Mesodermal cell (in vitro differentiated cells): ENCODE data around the gene CHRD.

Source experiments
- H3K27ac ChIP-seq: 2 replicates; pipeline ENCODE4 v1.7.0; 2013; ENCODE audit warnings: mild to moderate bottlenecking, low read depth, low read length, moderate library complexity; ENCODE audit not compliant: severe bottlenecking
- H3K36me3 ChIP-seq: 2 replicates; pipeline ENCODE4 v1.7.1; 2013; ENCODE audit warnings: mild to moderate bottlenecking, low read length, moderate library complexity; ENCODE audit not compliant: control insufficient read depth, insufficient read depth
- H3K4me1 ChIP-seq: one replicate; pipeline ENCODE4 v1.7.1; 2013; ENCODE audit warnings: mild to moderate bottlenecking, low read length; ENCODE audit not compliant: insufficient read depth, control insufficient read depth, poor library complexity, severe bottlenecking
- H3K4me3 ChIP-seq: 2 replicates; pipeline ENCODE4 v1.7.0; 2013; ENCODE audit warnings: low read length, control low read depth, mild to moderate bottlenecking; ENCODE audit not compliant: insufficient read depth, poor library complexity, severe bottlenecking; ENCODE audit errors: extremely low read depth
- H3K9me3 ChIP-seq: 2 replicates; pipeline ENCODE4 v1.7.1; 2013; ENCODE audit warnings: mild to moderate bottlenecking, low read length, moderate library complexity; ENCODE audit not compliant: control insufficient read depth
- WGBS, 2 experiments: methylation state at CpG; one replicate each; pipeline ENCODE4 v1.1.5; 2013; ENCODE audit warnings: missing lambda C conversion rate in 2 of 2; ENCODE audit not compliant: insufficient coverage in 2 of 2; 5-methylcytosine and 5-hydroxymethylcytosine counted together

CHRD gene

GRCh38 chr3:184386047-184386806 is 6.4 kb downstream of the CHRD start:
- Histone ChIP-seq H3K36me3 (no peaks in the 10 kb centered on the region), H3K4me1 (peaks cover 1% of the 10 kb centered on the region), H3K9me3 (no peaks in the 10 kb centered on the region), H3K4me3 (no peak overlapping the region), H3K27ac (no peak overlapping the region)
- 93 to 94% methylated on average over 31 to 37 of the region's 37 CpGs for WGBS, 2 experiments

DNA sequence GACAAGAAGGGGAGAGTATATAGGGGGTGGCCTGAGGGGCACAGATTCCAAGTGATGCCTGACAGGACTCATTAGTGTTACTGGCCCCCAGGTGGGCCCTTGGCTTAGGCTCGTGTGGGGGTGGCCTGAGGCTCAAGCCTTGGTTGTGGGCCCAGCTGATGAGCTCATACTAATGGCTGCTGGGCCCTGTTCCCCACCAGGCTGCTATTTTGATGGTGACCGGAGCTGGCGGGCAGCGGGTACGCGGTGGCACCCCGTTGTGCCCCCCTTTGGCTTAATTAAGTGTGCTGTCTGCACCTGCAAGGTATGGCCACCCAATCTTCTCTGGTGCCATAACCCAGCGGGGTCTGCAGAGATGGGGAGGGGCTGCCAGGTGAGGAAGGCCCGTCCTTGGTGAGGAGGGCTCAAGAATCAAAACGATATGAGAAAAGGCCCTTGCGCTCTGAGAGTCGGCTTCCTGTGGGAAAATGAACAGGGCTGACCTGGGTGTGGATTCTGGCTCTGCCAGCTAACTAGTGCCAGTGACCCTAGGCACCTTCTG is 7.4 kb downstream of the CHRD start:
- Histone ChIP-seq H3K4me3 (no peak overlapping the region), H3K9me3 (no peaks in the 10 kb centered on the region), H3K27ac (no peak overlapping the region), H3K4me1 (no peaks in the 10 kb centered on the region), H3K36me3 (no peaks in the 10 kb centered on the region)
- 90 to 92% methylated on average over 6 to 12 of the region's 12 CpGs for WGBS, 2 experiments

GRCh38 chr3:184388164-184388935 is 8.5 kb downstream of the CHRD start:
- Histone ChIP-seq H3K27ac (no peak overlapping the region), H3K4me3 (no peak overlapping the region), H3K4me1 (no peaks in the 10 kb centered on the region), H3K9me3 (no peaks in the 10 kb centered on the region), H3K36me3 (no peaks in the 10 kb centered on the region)
- 86% methylated on average over 7 of the region's 8 CpGs for WGBS, 2 experiments

DNA sequence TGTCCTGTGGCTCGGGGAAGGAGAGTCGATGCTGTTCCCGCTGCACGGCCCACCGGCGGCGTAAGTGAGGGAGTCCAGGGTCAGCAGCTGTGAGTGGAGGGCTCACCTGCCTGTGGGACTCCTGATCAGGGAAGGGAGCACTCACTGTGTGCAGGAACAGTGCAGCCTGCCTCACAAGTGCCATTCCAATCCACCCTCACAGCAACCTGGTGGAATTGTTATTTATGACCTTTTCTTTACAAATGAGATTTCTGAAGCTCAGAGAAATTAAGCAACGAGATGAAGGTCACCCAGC is 9.0 kb downstream of the CHRD start:
- Histone ChIP-seq H3K36me3 (no peaks in the 10 kb centered on the region), H3K4me3 (no peak overlapping the region), H3K27ac (no peak overlapping the region), H3K9me3 (no peaks in the 10 kb centered on the region), H3K4me1 (no peaks in the 10 kb centered on the region)
- WGBS, 2 experiments = 83 to 91% methylated on average over 8 of the region's 8 CpGs

DNA sequence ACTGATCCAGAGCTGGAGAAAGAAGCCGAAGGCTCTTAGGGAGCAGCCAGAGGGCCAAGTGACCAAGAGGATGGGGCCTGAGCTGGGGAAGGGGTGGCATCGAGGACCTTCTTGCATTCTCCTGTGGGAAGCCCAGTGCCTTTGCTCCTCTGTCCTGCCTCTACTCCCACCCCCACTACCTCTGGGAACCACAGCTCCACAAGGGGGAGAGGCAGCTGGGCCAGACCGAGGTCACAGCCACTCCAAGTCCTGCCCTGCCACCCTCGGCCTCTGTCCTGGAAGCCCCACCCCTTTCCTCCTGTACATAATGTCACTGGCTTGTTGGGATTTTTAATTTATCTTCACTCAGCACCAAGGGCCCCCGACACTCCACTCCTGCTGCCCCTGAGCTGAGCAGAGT is 9.5 kb downstream of the CHRD start:
- Histone ChIP-seq H3K4me1 (no peaks in the 10 kb centered on the region), H3K36me3 (no peaks in the 10 kb centered on the region), H3K27ac (no peak overlapping the region), H3K4me3 (no peak overlapping the region), H3K9me3 (no peaks in the 10 kb centered on the region)
- 48% methylated on average over 2 of the region's 5 CpGs; no CpG with 5 or more reads in 1 of the 2 experiments for WGBS, 2 experiments

DNA sequence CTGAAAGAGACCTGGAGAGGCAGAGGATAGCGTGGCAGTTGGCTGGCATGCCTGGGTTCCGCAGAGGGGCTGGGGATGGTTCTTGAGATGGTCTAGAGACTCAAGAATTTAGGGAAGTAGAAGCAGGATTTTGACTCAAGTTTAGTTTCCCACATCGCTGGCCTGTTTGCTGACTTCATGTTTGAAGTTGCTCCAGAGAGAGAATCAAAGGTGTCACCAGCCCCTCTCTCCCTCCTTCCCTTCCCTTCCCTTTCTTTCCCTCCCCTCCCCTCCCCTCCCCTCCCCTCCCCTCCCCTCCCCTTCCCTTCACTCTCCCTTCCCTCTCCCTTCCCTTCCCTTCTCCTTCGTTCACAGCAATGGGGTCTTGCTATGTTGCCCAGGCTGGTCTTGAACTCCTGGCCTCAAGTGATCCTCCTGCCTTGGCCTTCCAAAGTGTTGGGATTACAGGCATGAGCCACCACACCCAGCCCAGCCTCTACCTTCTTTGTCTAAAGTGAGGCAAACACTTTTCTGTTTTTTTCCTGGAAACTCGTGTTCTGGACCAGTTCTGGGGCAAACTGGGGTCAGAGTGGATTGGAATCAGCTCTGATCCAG is 10.2 kb downstream of the CHRD start:
- Histone ChIP-seq H3K27ac (no peak overlapping the region), H3K4me1 (no peaks in the 10 kb centered on the region), H3K36me3 (no peaks in the 10 kb centered on the region), H3K4me3 (no peak overlapping the region), H3K9me3 (no peaks in the 10 kb centered on the region)
- 85 to 95% methylated on average over 4 of the region's 5 CpGs for WGBS, 2 experiments

GRCh38 chr3:184391266-184391665 is 11.4 kb downstream of the CHRD start:
- H3K4me3 ChIP-seq = no peak overlapping the region
- H3K9me3 ChIP-seq = no peaks in the 10 kb centered on the region
- 89 to 97% methylated on average over 3 of the region's 3 CpGs for WGBS, 2 experiments

DNA sequence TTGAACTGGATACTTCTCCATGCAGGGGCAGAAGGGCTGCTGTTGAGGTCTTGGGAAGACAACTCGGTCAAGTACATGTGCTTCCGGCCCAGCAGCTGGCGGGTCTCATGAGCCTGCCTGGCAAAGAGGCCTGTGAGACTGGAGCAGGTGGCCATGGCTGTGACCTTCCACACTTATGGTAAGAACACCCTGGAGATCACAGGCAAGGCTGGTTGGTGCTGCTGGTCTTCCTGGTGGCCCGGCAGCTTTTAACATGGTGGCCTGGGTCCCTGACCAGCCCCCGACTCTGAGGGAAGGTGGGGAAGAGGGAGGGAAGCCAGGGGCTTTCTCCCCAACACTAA is 15.4 kb downstream of the CHRD start:
- no peaks in the 10 kb centered on the region for H3K4me1 ChIP-seq
- no peaks in the 10 kb centered on the region for H3K36me3 ChIP-seq
- WGBS, 2 experiments = 100% methylated on average over 3 to 4 of the region's 5 CpGs
- no peak overlapping the region for H3K4me3 ChIP-seq
- H3K9me3 ChIP-seq = no peaks in the 10 kb centered on the region
- H3K27ac ChIP-seq = no peak overlapping the region

More at GRCh38 chr3:184391266-184391665, 11.4 kb downstream of the CHRD start:
- no peaks in the 10 kb centered on the region for H3K36me3 ChIP-seq
- no peaks in the 10 kb centered on the region for H3K4me1 ChIP-seq
- no peak overlapping the region for H3K27ac ChIP-seq

GRCh38 chr3:184399410-184399809 is 19.6 kb downstream of the CHRD start:
- Histone ChIP-seq H3K9me3 (no peaks in the 10 kb centered on the region), H3K4me3 (no peak overlapping the region), H3K27ac (no peak overlapping the region), H3K36me3 (no peaks in the 10 kb centered on the region), H3K4me1 (no peaks in the 10 kb centered on the region)
- 6% methylated on average over 6 of the region's 9 CpGs; no CpG with 5 or more reads in 1 of the 2 experiments for WGBS, 2 experiments

DNA sequence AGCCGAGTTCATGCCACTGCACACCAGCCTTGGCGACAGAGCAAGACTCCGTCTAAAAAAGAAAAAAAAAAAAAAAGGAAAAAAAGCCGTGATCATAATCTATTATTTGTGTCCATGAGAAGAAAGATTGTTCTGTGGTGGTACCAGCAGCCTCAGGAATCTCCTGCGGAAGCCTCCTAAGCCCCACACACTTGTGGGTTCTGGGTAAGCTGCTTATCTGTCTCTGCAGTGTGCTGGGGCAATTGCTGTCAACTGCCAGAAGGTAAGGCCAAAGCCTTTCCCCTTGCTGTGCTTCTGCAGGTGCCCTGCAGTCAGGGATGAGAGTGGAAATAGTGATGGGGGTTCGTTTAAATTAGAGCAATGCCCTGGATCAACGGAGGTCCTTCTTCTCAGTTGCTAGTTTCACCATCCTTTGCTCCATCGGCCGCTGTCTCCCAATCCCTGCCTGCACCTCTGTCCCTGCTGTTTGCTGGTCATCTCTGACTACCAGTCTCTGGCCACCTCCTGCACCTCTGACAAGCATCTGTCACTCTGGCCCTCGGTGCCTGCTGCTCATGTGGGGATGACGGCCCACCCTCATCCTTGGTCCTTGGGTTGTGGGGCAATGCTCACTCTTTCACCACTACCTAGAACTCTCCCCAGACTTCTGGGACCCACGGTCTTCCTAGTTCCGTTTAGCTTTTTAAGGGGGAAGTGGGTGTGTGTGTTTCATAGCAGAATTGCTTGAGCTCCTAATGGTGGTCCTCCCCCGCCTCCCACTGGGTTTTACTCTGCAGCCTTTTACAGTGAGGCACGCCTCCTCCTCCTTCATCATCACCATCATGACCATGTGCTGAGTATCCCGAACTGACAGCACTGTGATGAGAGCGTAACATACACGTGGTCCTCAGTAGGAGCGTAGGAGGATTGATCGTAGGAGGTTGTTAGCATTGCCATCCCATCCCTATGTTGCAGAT is 25.5 kb downstream of the CHRD start:
- no peak overlapping the region for H3K27ac ChIP-seq
- H3K4me1 ChIP-seq = no peaks in the 10 kb centered on the region
- no peaks in the 10 kb centered on the region for H3K36me3 ChIP-seq
- no peak overlapping the region for H3K4me3 ChIP-seq
- 83 to 98% methylated on average over 8 to 14 of the region's 20 CpGs for WGBS, 2 experiments
- no peaks in the 10 kb centered on the region for H3K9me3 ChIP-seq
